Measurements from ENCODE around the gene WRAP73.

Gene WRAP73

GRCh38 chr1:3683992-3684391 is 34.1 kb upstream of the WRAP73 start:
- Histone ChIP-seq H4K20me1 (ENCODE audit: insufficient read depth, low read length) (no peaks in the 10 kb centered on the region), H3K9ac (ENCODE audit: low read length) (no peak overlapping the region)

GRCh38 chr1:3683197-3683596 is 33.3 kb upstream of the WRAP73 start:
- H3F3A ChIP-seq (ENCODE audit: insufficient read depth, low read length), result no peaks in the 10 kb centered on the region
- no peak overlapping the region for H3K9ac ChIP-seq (ENCODE audit: low read length)
- no peaks in the 10 kb centered on the region for H4K20me1 ChIP-seq (ENCODE audit: insufficient read depth, low read length)
- TF ChIP-seq CTCF (IDR thresholded peaks at IDR 0.05; ENCODE audit: low read length) (no peak), EZH2 (IDR thresholded peaks at IDR 0.05; ENCODE audit: borderline replicate concordance, low read length) (no peak)
- no peaks in the 10 kb centered on the region for H3K36me3 ChIP-seq (ENCODE audit: insufficient read depth, low read length)
- H3K9me2 ChIP-seq (ENCODE audit: low read depth, low read length), result no peaks in the 10 kb centered on the region
- no peak overlapping the region for H3K4me3 ChIP-seq (ENCODE audit: low read depth, low read length, poor library complexity, severe bottlenecking)
- H3K27ac ChIP-seq (ENCODE audit: low read depth, low read length, poor library complexity, severe bottlenecking), result no peak overlapping the region
- no peaks in the 10 kb centered on the region for H3K4me1 ChIP-seq (ENCODE audit: insufficient read depth, low read length, severe bottlenecking)
- H3K9me3 ChIP-seq (ENCODE audit: low read length), result no peaks in the 10 kb centered on the region
- no peaks in the 10 kb centered on the region for H3K79me2 ChIP-seq (ENCODE audit: insufficient read depth, low read length)
- H3K4me2 ChIP-seq (ENCODE audit: low read length), result no peak overlapping the region
- H3K27me3 ChIP-seq (ENCODE audit: insufficient read depth, low read length), result 0 out of 2 replicates have a peak, but pooled peaks cover 2% of the 10 kb centered on the region
- no peak overlapping the region for H2AFZ ChIP-seq (ENCODE audit: low read length)

More at GRCh38 chr1:3683992-3684391, 34.1 kb upstream of the WRAP73 start:
- TF ChIP-seq CTCF (IDR thresholded peaks at IDR 0.05; ENCODE audit: low read length) (no peak), EZH2 (IDR thresholded peaks at IDR 0.05; ENCODE audit: borderline replicate concordance, low read length) (no peak)
- no peak overlapping the region for H3K4me3 ChIP-seq (ENCODE audit: low read depth, low read length, poor library complexity, severe bottlenecking)
- H3K9me3 ChIP-seq (ENCODE audit: low read length), result no peaks in the 10 kb centered on the region
- H3K27me3 ChIP-seq (ENCODE audit: insufficient read depth, low read length), result 0 out of 2 replicates have a peak, but pooled peaks cover 5% of the 10 kb centered on the region
- H3K4me1 ChIP-seq (ENCODE audit: insufficient read depth, low read length, severe bottlenecking), result no peaks in the 10 kb centered on the region
- H3K36me3 ChIP-seq (ENCODE audit: insufficient read depth, low read length), result no peaks in the 10 kb centered on the region
- H3F3A ChIP-seq (ENCODE audit: insufficient read depth, low read length), result no peaks in the 10 kb centered on the region
- H3K79me2 ChIP-seq (ENCODE audit: insufficient read depth, low read length), result no peaks in the 10 kb centered on the region
- no peak overlapping the region for H2AFZ ChIP-seq (ENCODE audit: low read length)
- no peak overlapping the region for H3K27ac ChIP-seq (ENCODE audit: low read depth, low read length, poor library complexity, severe bottlenecking)
- H3K4me2 ChIP-seq (ENCODE audit: low read length), result no peak overlapping the region
- no peaks in the 10 kb centered on the region for H3K9me2 ChIP-seq (ENCODE audit: low read depth, low read length)

GRCh38 chr1:3681898-3682806 is 32.2 kb upstream of the WRAP73 start:
- Histone ChIP-seq H3K9ac (ENCODE audit: low read length) (no peak overlapping the region), H3K27ac (ENCODE audit: low read depth, low read length, poor library complexity, severe bottlenecking) (no peak overlapping the region), H2AFZ (ENCODE audit: low read length) (no peak overlapping the region), H3K79me2 (ENCODE audit: insufficient read depth, low read length) (no peaks in the 10 kb centered on the region), H3K4me2 (ENCODE audit: low read length) (no peak overlapping the region), H3K4me1 (ENCODE audit: insufficient read depth, low read length, severe bottlenecking) (no peaks in the 10 kb centered on the region), H4K20me1 (ENCODE audit: insufficient read depth, low read length) (no peaks in the 10 kb centered on the region), H3K9me2 (ENCODE audit: low read depth, low read length) (no peaks in the 10 kb centered on the region), H3K27me3 (ENCODE audit: insufficient read depth, low read length) (no peaks in the 10 kb centered on the region), H3K36me3 (ENCODE audit: insufficient read depth, low read length) (no peaks in the 10 kb centered on the region), H3K9me3 (ENCODE audit: low read length) (no peaks in the 10 kb centered on the region), H3K4me3 (ENCODE audit: low read depth, low read length, poor library complexity, severe bottlenecking) (no peak overlapping the region), H3F3A (ENCODE audit: insufficient read depth, low read length) (no peaks in the 10 kb centered on the region)
- TF ChIP-seq CTCF (IDR thresholded peaks at IDR 0.05; ENCODE audit: low read length) (no peak), EZH2 (IDR thresholded peaks at IDR 0.05; ENCODE audit: borderline replicate concordance, low read length) (no peak)

Measured in OCI-LY1 (cell line).